Fibroblast of peridontal ligament (primary cell): Measurements from ENCODE around the gene KLF13.

Source experiments
- DNase-seq: peaks from one replicate; pipeline ENCODE4 v3.0.0-alpha.2; 2010; ENCODE audit errors: extremely low read depth

Gene KLF13

GRCh38 chr15:31300208-31300661, 26.4 kb upstream of the KLF13 start:
- DNase-seq, result no peak

GRCh38 chr15:31300981-31301672, 25.5 kb upstream of the KLF13 start:
- DNase-seq, result no peak

DNA sequence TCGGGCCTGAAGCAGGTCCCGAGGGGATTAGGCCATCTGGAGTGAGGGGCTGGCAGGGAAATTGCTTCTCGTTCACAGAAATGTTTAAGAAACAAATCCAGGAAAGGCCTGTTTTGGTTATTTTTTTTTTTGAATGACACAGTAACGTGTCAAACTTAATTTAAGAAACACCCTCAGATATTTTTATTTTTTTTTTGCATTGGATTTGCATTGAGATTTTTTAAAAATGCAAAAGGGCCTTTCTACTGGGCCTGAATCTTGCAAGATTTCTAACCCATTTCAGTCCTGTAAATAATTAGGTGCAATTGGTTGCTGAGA, 25.0 kb upstream of the KLF13 start:
- no peak for DNase-seq

- no peak for DNase-seq
Measured at GRCh38 chr15:31302029-31302657, 24.5 kb upstream of the KLF13 start.

DNA sequence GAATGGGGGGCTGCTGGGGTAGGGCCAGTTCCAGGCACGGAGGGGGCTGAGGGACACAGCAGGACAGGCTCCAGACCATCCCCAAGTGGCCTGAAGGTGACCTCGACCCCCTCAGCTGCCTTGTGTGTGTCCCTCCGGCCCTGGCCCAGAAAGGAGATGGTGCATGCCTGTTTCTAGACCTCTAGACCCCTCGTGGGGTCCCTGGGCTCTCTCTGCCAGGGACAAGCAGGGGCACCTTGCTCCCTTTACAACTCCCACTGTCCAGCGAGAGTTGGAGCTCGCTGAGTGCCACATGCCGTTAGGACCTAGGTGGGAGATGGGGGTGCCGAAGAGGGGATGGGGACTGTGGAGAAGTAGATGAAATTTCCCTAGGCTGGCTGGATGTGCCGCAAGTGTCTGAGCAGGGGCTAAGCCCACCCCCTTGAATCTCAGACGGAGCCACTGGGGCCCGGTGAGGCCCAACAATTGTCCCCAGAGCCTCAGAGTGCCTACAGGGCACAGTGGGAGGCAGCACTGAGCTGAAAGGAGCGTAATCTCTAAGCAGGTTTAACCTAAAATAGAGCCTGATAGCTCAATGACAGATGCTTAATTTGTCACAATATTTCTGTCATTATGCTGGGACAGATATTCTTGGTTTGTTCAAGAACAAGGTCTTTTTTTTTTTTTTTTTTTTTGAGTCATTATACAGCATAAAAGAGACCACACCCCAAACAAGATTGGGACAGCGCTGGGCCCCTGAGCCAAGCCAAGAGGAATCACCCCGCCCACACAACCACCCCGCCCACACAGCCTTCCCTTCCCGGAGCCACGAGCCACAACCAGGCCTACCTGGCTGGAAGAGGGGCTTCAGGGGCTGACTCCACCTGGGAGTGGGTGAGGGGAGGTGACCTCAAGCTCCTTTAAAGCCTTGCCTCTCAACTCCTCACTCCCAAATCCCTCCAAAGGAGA, 23.6 kb upstream of the KLF13 start:
- no peak for DNase-seq

GRCh38 chr15:31303726-31304648, 22.6 kb upstream of the KLF13 start:
- DNase-seq, result no peak

- no peak for DNase-seq
Measured at GRCh38 chr15:31304751-31305365, 21.8 kb upstream of the KLF13 start.

DNA sequence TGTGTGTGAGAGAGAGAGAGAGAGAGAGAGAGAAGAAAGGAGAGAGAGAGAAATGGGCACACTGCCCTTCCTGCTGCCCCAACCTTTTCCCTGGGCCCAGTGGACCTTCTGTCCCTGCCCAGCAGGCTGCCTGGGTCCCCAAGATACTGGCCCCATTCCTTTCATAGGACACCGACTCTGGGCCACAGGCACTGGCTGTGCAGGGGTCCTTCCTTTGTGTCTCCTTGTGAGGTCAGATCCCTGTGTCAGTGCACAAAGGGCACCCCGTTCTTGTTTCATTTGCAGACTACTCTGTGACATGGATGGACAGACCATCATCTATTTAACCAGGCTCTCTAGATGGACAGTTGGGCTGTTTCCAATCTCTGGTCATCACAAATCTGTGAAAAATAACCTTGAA, 21.3 kb upstream of the KLF13 start:
- DNase-seq, result no peak

DNA sequence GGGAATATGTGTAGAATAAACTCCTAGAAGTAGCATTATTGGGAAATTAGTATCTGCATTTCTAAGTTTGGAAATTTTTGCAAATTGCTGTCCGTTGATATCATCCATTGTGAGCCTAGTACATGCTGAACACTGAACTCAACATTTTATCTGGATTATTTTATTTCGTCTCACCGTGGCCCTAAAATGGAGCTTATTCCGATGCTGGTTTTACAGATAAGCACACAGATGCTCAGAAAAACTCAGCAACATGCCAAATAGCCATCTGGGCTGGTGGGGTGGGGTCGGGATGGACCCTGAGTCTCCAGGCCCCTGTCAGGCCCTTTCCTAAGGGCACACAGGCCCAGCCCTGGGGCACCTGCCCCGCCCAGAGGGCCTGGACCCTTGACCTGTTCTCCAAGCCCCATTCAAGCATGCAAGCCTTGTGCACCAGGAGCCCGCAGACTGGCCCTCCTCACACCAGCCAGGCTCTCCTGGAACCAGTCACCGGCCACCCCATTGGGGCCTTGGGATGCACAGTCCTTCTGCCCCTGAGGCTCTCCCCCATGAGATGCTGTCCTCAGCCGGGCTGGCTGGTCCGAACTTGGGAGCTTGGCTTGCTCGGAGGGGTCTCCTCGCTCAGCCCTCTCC, 20.7 kb upstream of the KLF13 start:
- no peak for DNase-seq

- DNase-seq, result no peak
Measured at GRCh38 chr15:31306426-31307269, 20.0 kb upstream of the KLF13 start.

- no peak for DNase-seq
Measured at GRCh38 chr15:31307270-31308184, 19.1 kb upstream of the KLF13 start.

- DNase-seq, result no peak
Measured at GRCh38 chr15:31308185-31308639, 18.4 kb upstream of the KLF13 start.

GRCh38 chr15:31309893-31310606, 16.6 kb upstream of the KLF13 start:
- DNase-seq, result no peak

DNA sequence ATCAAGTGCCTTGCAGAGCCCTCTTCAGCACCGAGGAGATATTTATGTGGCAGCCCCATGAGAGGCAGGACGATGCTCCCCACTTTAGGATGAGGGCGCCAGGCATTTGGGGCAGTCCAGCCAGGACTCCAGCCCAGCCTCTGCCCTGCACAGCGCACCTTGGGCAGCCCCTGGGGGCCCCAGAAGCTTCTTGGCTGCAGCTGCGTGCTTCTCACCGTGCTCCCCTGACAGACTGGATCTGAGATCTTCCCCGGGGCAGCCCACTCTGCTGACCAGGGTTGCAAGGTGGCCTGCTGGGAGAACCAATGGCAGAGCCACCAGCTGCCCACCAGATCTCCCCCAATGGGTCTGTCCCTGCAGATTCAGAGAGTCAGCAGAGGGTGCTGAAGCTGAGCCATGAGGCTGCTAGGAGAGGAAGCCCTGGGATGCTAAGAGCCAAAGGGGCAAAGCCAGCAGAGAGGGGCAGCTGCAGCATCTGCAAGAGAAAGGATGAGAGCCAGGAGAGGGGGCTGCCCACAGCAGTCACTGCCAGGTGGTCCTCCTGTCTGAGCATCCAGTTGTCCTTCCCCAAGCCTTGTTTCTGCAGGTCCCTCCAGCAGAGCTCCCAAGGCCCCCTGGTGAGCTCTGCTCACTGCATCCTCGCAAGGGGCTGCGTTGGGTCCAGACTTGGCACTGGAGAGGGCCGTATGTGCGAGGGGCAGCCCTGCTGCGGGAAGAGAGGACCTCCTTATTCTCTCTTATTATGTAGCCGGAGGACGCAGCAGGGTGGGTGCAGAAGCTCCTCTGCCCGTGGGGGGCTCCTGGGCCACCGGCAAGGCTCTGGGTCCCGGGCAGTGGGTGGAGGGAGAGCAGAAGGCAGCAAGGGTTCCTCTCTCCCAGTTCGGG, 14.7 kb upstream of the KLF13 start:
- DNase-seq, result no peak

GRCh38 chr15:31313223-31313622, 13.4 kb upstream of the KLF13 start:
- no peak for DNase-seq

GRCh38 chr15:31314380-31314779, 12.3 kb upstream of the KLF13 start:
- DNase-seq, result no peak
